K562 (cell line): ENCODE results near the gene TXN2. TPM values are rescaled to one million over a fixed set of nuclear protein-coding genes. Genes with fewer than 3 reads are reported as not detected.
A peak's percentile ranks its signal among the peaks of the same experiment; 100 is the strongest.

Experiments used
- ATF7 ChIP-seq: fragments of 450-650 bp; IDR thresholded peaks from 2 replicates; pipeline ENCODE4 v1.7.1; 2014; ENCODE audit warnings: mild to moderate bottlenecking, moderate library complexity
- CTBP1 ChIP-seq: fragments of 450-650 bp; IDR thresholded peaks from 2 replicates; pipeline ENCODE4 v1.6.1; 2016; ENCODE audit warnings: borderline replicate concordance
- EGR1 ChIP-seq: fragments of 450-650 bp; conservative IDR thresholded peaks from 2 replicates; pipeline ENCODE4 v1.6.1; 2017; ENCODE audit warnings: mild to moderate bottlenecking
- EP300 ChIP-seq: IDR thresholded peaks from 2 replicates; pipeline ENCODE4 v1.6.1; 2012; ENCODE audit warnings: low read length, improper control_type of control experiment
- FOXJ3 ChIP-seq: sonication (generic); formaldehyde crosslinking; IDR thresholded peaks from 2 replicates; pipeline ENCODE4 v1.4.0; 2020; ENCODE audit warnings: mild to moderate bottlenecking, missing genetic modification reagents
- FOXK2 ChIP-seq, 2 experiments: fragments of 450-650 bp; IDR thresholded peaks in 1 of 2; conservative IDR thresholded peaks in 1 of 2; 2 replicates each; pipeline ENCODE4 v1.6.1; 2016; ENCODE audit warnings: low read depth in 2 of 2, mild to moderate bottlenecking in 1 of 2
- HDAC1 ChIP-seq, 2 experiments: fragments of 450-650 bp; IDR thresholded peaks; 2 replicates each; pipeline ENCODE4 v1.6.1; 2016 to 2017; ENCODE audit warnings: inconsistent platforms in 1 of 2, mild to moderate bottlenecking in 1 of 2, moderate library complexity in 1 of 2
- HNRNPUL1 ChIP-seq: fragments of 200-400 bp; formaldehyde crosslinking; IDR thresholded peaks from 2 replicates; pipeline ENCODE4 v1.6.1; 2017; ENCODE audit warnings: low read length
- JUND ChIP-seq, 2 experiments: IDR thresholded peaks; 2 replicates in 1 of 2; 3 replicates in 1 of 2; pipeline ENCODE4 v1.6.1; 2011; ENCODE audit warnings: borderline replicate concordance in 2 of 2, low read depth in 2 of 2, low read length in 2 of 2, improper control_type of control experiment in 1 of 2, missing biosample characterization in 1 of 2, missing genetic modification characterization in 1 of 2, missing genetic modification reagents in 1 of 2
- LEF1 ChIP-seq: fragments of 450-650 bp; IDR thresholded peaks from 2 replicates; pipeline ENCODE4 v1.6.1; 2016; ENCODE audit warnings: mild to moderate bottlenecking
- MAZ ChIP-seq, 2 experiments: fragments of 450-650 bp in 1 of 2; sonication (generic) in 1 of 2; formaldehyde crosslinking; IDR thresholded peaks in 1 of 2; conservative IDR thresholded peaks in 1 of 2; 2 replicates each; pipeline versions ENCODE4 v1.4.0 to v1.5.0; 2020; ENCODE audit warnings: mild to moderate bottlenecking in 1 of 2, missing genetic modification reagents in 1 of 2
- MBD2 ChIP-seq: sonication (generic); IDR thresholded peaks from 2 replicates; pipeline ENCODE4 v1.6.1; 2016; ENCODE audit warnings: low read depth, borderline replicate concordance
- MYC ChIP-seq, 2 experiments: fragments of 250-450 bp in 1 of 2; sonication (Bioruptor Pico) in 1 of 2; IDR thresholded peaks; 2 replicates each; pipeline versions ENCODE4 v1.5.1 to v1.6.1; 2012 to 2021; ENCODE audit warnings: low read depth in 2 of 2, borderline replicate concordance in 1 of 2, improper control_type of control experiment in 1 of 2, low read length in 1 of 2, mild to moderate bottlenecking in 1 of 2, moderate library complexity in 1 of 2
- POLR2AphosphoS5 ChIP-seq: IDR thresholded peaks from 2 replicates; pipeline ENCODE4 v1.6.1; 2011; ENCODE audit warnings: mild to moderate bottlenecking, low read depth, low read length, moderate library complexity; ENCODE audit not compliant: control insufficient read depth, insufficient read depth
- RBM34 ChIP-seq: fragments of 200-400 bp; formaldehyde crosslinking; IDR thresholded peaks from 2 replicates; pipeline ENCODE4 v1.6.1; 2018; ENCODE audit warnings: low read length, borderline replicate concordance; ENCODE audit not compliant: insufficient read depth
- RCOR1 ChIP-seq, 2 experiments: IDR thresholded peaks; 2 replicates each; pipeline ENCODE4 v1.6.1; 2012; ENCODE audit warnings: low read depth in 2 of 2, low read length in 2 of 2, borderline replicate concordance in 1 of 2, improper control_type of control experiment in 1 of 2
- ZNF644 ChIP-seq: fragments of 200-800 bp; sonication (Bioruptor generic); IDR thresholded peaks from 2 replicates; pipeline ENCODE4 v1.6.1; 2016; ENCODE audit warnings: low read depth, missing genetic modification characterization, missing compliant biosample characterization
- polyA plus RNA-seq, 8 experiments: library from polyadenylated mRNA; depleted of rRNA in 4 of 8; stranded (reverse) in 5 of 8; unstranded in 3 of 8; fragments of >200 nt; fragmentation: Nextera tagmentation in 2 of 8; fragmentation: Illumina TruSeq in 1 of 8; extraction: Ambion mirVana in 2 of 8; extraction: Trizol in 1 of 8; gene quantifications; 2 replicates each; pipeline versions ENCODE4 v1.2.1 to v1.2.3, GENCODE V29; 2011 to 2014; ENCODE audit warnings: inconsistent platforms in 1 of 8, missing spikeins in 1 of 8
- total RNA-seq, 7 experiments: library from RNA; depleted of rRNA in 6 of 7; stranded (reverse); fragments of >200 nt in 6 of 7; fragmentation: Illumina TruSeq in 2 of 7; extraction: Trizol in 2 of 7; gene quantifications; 2 replicates each; pipeline versions ENCODE4 v1.2.1 to v1.2.3, GENCODE V29; 2011 to 2021; ENCODE audit warnings: low replicate concordance in 1 of 7
- TF ChIP-seq, protein P1 (sequence below), 2 experiments: fragments of 450-650 bp in 1 of 2; sonication (generic) in 1 of 2; formaldehyde crosslinking in 1 of 2; IDR thresholded peaks in 1 of 2; conservative IDR thresholded peaks in 1 of 2; 2 replicates each; pipeline versions ENCODE4 v1.6.1 to v1.8.1; 2016 to 2023; ENCODE audit warnings: mild to moderate bottlenecking in 2 of 2, moderate library complexity in 2 of 2, inconsistent platforms in 1 of 2, missing genetic modification reagents in 1 of 2
- TF ChIP-seq, protein P2 (sequence below), 2 experiments: fragments of 450-650 bp in 1 of 2; IDR thresholded peaks; 2 replicates each; pipeline ENCODE4 v1.6.1; 2011 to 2017; ENCODE audit warnings: low read depth in 2 of 2, antibody characterized with exemption in 1 of 2, borderline replicate concordance in 1 of 2, low read length in 1 of 2, mild to moderate bottlenecking in 1 of 2, mixed read lengths in 1 of 2; ENCODE audit not compliant: control insufficient read depth in 1 of 2
- TF ChIP-seq, protein P3 (sequence below): fragments of 250-450 bp; sonication (Bioruptor Pico); IDR thresholded peaks from 2 replicates; pipeline ENCODE4 v1.4.0; 2020

The TXN2 gene
- total and polyA plus RNA-seq, 9 of the 15 experiments (the other 6 are each of a cell fraction or from before 2014, with no cell fraction given) = 48.5 to 399 (median 118) TPM

DNA sequence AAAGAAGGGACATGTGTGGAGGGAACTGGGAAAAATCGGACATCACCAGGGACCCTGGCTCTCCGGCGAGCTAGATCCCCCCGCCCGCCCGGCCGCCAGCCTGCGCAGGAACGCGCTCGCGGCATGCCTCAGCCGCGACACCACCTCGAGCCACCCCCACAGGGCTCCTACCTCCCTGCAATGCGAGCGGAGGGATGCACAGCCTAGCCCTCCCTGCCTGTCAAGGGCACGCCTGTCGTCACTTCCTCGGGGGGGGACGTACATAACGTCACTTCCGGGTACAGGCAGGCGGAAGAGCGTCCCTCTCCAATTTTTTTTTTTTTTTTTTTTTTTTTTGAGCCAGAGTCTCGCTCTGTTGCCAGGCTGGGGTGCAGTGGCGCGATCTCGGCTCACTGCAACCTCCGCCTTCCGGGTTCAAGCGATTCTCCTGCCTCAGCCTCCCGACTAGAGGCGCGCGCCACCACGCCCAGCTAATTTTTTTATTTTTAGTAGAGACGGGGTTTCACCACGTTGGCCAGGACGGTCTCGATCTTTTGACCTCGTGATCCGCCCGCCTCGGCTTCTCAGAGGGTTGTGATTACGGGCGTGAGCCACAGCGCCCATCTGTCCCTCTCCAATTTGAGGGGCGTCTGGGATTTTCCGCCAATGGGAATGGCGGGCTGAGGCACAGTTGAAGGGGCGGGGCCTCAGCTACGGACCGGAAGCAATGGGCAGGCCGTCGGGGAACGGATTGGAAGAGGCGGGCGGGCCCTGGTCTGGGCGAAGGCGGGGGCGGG lies at the start of gene TXN2 (continued):
- TF ChIP-seq, protein P1, sequence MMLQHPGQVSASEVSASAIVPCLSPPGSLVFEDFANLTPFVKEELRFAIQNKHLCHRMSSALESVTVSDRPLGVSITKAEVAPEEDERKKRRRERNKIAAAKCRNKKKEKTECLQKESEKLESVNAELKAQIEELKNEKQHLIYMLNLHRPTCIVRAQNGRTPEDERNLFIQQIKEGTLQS (IDR thresholded peaks at IDR 0.05) = peak; percentile 69
- TF ChIP-seq, protein P1 (CRISPR knock-in tag; conservative IDR thresholded peaks at IDR 0.05) = no peak
- TF ChIP-seq RBM34 = no peak
- TF ChIP-seq EGR1 = peak; percentile 59
- peak in 1 of 2 experiments; percentile 38; a peak in 2 of 4 replicates for TF ChIP-seq HDAC1 (IDR thresholded peaks at IDR 0.05)
- no peak for TF ChIP-seq FOXJ3 (CRISPR knock-in tag)
- peak; percentile 38; the same call in 1 of the 2 replicates for TF ChIP-seq JUND (IDR thresholded peaks at IDR 0.05; ENCODE audit: borderline replicate concordance, low read depth, low read length)
- peak; percentile 62; the same call in 1 of the 3 replicates for TF ChIP-seq JUND (tag; IDR thresholded peaks at IDR 0.05; ENCODE audit: borderline replicate concordance, low read depth, low read length)
- TF ChIP-seq MBD2 = peak; percentile 10; the same call in 1 of the 2 replicates
- no peak; a peak in 1 of 4 replicates for TF ChIP-seq RCOR1 (IDR thresholded peaks at IDR 0.05; ENCODE audit: borderline replicate concordance in 1 of 2, low read depth in 2 of 2, low read length in 2 of 2)
- peak; percentile 12 to 67; a peak in 2 of 4 replicates for TF ChIP-seq FOXK2 (conservative IDR thresholded peaks at IDR 0.05 in 1 of 2, IDR thresholded peaks at IDR 0.05 in 1 of 2; ENCODE audit: low read depth in 2 of 2)
- peak; percentile 91 for TF ChIP-seq ATF7
- peak; percentile 68; the same call in 1 of the 2 replicates for TF ChIP-seq ZNF644 (tag)
- TF ChIP-seq CTBP1 = 0 out of 2 replicates have a peak, but pooled peaks have one; percentile 43
- TF ChIP-seq EP300 = no peak
- TF ChIP-seq HNRNPUL1 = no peak
- TF ChIP-seq MYC (IDR thresholded peaks at IDR 0.05; ENCODE audit: low read depth, low read length) = peak; percentile 50; the same call in 1 of the 2 replicates
- no peak for TF ChIP-seq MYC (CRISPR knock-in tag; IDR thresholded peaks at IDR 0.05; ENCODE audit: borderline replicate concordance, low read depth)
- TF ChIP-seq POLR2AphosphoS5 = peak; percentile 77
- TF ChIP-seq, protein P2, sequence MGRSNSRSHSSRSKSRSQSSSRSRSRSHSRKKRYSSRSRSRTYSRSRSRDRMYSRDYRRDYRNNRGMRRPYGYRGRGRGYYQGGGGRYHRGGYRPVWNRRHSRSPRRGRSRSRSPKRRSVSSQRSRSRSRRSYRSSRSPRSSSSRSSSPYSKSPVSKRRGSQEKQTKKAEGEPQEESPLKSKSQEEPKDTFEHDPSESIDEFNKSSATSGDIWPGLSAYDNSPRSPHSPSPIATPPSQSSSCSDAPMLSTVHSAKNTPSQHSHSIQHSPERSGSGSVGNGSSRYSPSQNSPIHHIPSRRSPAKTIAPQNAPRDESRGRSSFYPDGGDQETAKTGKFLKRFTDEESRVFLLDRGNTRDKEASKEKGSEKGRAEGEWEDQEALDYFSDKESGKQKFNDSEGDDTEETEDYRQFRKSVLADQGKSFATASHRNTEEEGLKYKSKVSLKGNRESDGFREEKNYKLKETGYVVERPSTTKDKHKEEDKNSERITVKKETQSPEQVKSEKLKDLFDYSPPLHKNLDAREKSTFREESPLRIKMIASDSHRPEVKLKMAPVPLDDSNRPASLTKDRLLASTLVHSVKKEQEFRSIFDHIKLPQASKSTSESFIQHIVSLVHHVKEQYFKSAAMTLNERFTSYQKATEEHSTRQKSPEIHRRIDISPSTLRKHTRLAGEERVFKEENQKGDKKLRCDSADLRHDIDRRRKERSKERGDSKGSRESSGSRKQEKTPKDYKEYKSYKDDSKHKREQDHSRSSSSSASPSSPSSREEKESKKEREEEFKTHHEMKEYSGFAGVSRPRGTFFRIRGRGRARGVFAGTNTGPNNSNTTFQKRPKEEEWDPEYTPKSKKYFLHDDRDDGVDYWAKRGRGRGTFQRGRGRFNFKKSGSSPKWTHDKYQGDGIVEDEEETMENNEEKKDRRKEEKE (IDR thresholded peaks at IDR 0.05; ENCODE audit: borderline replicate concordance in 1 of 2, control insufficient read depth in 1 of 2, low read depth in 2 of 2, low read length in 1 of 2) = peak in 1 of 2 experiments; percentile 66; a peak in 1 of 4 replicates
- TF ChIP-seq LEF1 = no peak
- TF ChIP-seq, protein P3, sequence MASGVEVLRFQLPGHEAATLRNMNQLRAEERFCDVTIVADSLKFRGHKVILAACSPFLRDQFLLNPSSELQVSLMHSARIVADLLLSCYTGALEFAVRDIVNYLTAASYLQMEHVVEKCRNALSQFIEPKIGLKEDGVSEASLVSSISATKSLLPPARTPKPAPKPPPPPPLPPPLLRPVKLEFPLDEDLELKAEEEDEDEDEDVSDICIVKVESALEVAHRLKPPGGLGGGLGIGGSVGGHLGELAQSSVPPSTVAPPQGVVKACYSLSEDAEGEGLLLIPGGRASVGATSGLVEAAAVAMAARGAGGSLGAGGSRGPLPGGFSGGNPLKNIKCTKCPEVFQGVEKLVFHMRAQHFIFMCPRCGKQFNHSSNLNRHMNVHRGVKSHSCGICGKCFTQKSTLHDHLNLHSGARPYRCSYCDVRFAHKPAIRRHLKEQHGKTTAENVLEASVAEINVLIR (CRISPR knock-in tag) = peak; percentile 89
- peak; percentile 63 to 68 for TF ChIP-seq MAZ (CRISPR knock-in tag; conservative IDR thresholded peaks at IDR 0.05 in 1 of 2, IDR thresholded peaks at IDR 0.05 in 1 of 2)
